ENCODE data around the gene ART4.

GRCh38 chr12:14795028-14795448 is 48.3 kb downstream of the ART4 start:
- TF ChIP-seq CTCF (IDR thresholded peaks at IDR 0.05; ENCODE audit: low read depth, low read length, missing input control) (no peak), ZBTB33 (IDR thresholded peaks at IDR 0.05) (no peak), TAF1 (conservative IDR thresholded peaks at IDR 0.05) (no peak), JUND (IDR thresholded peaks at IDR 0.05) (no peak), REST (IDR thresholded peaks at IDR 0.05) (no peak), YY1 (IDR thresholded peaks at IDR 0.05) (no peak), MAX (IDR thresholded peaks at IDR 0.05) (no peak), RAD21 (IDR thresholded peaks at IDR 0.05) (no peak), ATF3 (IDR thresholded peaks at IDR 0.05) (no peak), HNF4G (IDR thresholded peaks at IDR 0.05) (no peak), SP1 (IDR thresholded peaks at IDR 0.05) (no peak)
